GM12865 (cell line): ENCODE data around the gene HSPA5.
"Not testable (repeated sequence)": the region's sequence is repeated elsewhere in the genome, so short reads cannot be mapped to it uniquely, and the experiment has no call there.

Experiments
- DNase-seq: peaks from one replicate; pipeline ENCODE4 v3.0.0; 2010; ENCODE audit warnings: low read depth
- H3K4me3 ChIP-seq: 2 replicates; pipeline ENCODE4 v1.5.1; 2011; ENCODE audit warnings: mild to moderate bottlenecking, low read depth, low read length, control low read depth
- TF ChIP-seq, protein P1 (sequence below): IDR thresholded peaks from 2 replicates; pipeline ENCODE4 v1.5.1; 2011; ENCODE audit warnings: low read length, control low read depth, low read depth, inconsistent platforms; ENCODE audit not compliant: insufficient read depth; ENCODE audit errors: missing control alignments

The HSPA5 gene

DNA sequence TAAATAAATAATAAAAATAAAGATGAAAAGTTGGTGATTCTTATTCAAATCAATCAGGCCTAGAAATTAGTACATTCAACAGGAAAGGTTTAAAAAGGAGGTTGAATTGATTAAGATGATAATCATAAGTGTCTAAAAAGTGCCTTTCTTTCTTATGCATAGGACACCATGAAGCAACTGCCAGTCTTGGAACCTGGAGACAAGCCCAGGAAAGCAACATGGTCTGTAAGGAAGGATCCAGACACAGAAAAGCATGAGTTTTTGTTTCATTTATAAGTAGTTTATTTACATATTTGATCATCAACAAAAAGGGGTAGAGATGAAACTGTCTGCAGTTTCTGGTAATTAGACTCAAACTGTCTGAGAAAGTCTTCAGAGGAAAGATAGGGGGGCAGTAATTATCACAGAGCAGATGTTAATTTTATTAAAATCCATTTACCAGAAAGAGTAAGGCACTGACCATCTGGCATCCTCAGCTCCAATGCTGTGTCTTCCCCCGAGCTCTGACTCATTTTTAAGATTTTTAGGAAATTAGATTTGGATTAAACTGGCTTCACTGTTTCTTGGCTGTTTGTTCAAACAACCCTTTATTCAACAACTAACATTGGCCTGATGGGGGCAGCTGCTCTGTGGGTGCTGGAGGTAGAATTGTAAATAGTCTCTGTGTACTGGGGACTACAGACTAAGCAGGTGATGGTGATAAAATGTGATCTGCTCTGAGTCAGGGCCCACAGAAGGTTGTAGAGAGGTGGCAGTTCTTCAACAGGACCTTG, 38.1 kb downstream of the HSPA5 start:
- no peak for DNase-seq
- TF ChIP-seq, protein P1, sequence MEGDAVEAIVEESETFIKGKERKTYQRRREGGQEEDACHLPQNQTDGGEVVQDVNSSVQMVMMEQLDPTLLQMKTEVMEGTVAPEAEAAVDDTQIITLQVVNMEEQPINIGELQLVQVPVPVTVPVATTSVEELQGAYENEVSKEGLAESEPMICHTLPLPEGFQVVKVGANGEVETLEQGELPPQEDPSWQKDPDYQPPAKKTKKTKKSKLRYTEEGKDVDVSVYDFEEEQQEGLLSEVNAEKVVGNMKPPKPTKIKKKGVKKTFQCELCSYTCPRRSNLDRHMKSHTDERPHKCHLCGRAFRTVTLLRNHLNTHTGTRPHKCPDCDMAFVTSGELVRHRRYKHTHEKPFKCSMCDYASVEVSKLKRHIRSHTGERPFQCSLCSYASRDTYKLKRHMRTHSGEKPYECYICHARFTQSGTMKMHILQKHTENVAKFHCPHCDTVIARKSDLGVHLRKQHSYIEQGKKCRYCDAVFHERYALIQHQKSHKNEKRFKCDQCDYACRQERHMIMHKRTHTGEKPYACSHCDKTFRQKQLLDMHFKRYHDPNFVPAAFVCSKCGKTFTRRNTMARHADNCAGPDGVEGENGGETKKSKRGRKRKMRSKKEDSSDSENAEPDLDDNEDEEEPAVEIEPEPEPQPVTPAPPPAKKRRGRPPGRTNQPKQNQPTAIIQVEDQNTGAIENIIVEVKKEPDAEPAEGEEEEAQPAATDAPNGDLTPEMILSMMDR: no peak
- H3K4me3 ChIP-seq: no peak overlapping the region

DNA sequence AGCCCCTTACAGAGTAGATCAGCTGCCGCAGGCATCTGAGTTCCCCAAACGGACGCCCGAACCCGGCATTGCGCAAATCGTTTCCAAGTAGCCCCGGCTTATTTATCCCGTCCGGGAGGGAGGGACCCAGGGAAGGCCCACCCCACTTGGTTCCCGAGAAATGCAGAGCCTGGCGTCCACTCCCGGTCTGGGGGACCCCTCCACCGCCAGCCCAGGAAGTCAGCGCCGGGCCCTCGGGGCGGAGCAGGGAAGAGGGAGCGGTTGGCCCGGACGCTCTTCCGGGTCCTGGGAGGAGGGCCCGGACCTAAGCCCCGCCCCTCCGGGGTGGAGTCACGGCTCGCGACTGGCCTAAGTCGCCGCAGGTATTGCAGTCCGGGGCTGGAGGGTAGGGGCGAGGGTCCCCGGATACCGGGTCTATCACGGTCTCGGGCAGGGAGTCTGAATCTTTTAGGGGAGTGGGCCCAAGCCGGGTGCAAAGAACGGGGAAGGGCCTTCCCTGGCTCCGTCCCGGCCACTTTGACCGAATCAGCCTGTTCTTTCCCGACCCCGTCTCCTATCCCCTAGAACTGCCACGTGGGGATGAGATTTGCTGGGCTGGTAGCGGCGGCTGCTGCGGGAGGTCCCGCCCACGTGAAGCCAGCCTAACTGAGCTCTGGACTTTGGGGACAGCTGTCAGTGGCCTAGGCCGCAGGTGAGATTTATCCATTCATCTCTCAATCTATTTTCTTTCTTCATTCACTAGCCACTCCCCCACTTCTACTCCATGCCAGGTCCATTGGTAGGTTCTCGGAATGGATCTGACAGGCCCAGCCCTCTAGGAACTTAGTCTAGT, 40.7 kb downstream of the HSPA5 start, which contains the start of gene RABEPK:
RABEPK (plus strand) TSS at position 327 of the 832 bp plus-strand sequence. CDS start 2,472 bp downstream, outside the sequence.
- peak within 1 kb of the TSS; percentile 90 for H3K4me3 ChIP-seq
- DNase-seq: peak; percentile 95
- TF ChIP-seq, protein P1: no peak

DNA sequence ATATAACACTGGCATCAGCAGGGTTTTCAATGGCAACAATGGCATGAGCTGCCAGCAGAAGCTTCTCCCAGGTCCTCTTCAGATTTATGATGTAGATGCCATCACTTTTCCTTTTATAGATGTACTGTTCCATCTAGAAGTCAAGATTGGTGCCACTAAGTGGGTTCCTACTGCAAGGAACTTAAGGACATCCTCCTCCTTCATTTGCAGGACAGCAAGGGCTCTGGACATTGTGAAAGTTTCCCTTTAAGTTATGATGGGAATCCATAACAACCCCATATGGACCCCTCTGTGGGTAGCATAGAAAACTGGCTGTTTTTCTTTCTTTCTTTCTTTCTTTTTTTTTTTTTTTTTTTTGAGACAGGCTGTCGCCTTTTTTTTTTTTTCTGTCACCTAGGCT, 45.6 kb downstream of the HSPA5 start:
- not testable (repeated sequence) for H3K4me3 ChIP-seq, DNase-seq

DNA sequence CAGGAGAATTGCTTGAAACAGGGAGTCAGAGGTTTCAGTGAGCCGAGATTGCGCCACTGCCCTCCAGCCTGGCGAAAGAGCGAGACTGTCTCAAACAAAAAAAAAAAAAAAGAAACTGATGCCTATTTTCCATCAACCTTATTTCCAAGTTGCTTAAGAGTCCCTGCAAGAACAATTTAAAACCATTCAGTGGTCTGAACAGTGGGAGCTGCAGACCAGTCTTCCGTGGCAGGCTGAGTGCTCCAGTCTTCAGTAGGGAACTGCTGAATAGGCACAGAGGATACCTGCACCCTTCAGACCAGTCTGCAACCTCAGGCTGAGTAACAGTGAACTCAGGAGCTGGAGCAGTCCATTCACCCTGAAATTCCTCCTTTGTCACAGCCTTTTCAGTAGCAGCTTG, 46.7 kb downstream of the HSPA5 start:
- not testable (repeated sequence) for DNase-seq

DNA sequence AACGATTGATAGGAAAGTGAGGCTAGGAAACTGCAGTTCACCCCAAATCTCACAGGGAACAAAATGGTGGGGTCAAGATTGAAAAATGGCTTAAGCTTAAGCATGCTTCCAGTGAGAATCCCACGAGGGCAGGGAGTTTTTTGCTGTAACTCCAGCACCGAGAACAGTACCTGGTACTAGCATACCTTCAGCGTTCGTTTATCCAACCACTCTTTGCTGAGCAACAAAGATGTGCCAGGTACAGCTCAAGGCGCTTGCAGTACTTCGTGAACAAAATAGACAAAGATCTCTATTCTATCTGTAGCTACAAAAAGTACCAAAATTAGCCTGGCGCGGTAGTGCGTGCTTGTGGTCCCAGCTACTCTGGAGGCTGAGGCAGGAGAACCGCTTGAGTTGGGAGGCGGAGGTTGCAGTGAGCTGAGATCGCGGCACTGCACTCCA, 50.8 kb downstream of the HSPA5 start:
- peak overlapping the region; percentile 88 for H3K4me3 ChIP-seq
- peak; percentile 20 for DNase-seq
- TF ChIP-seq, protein P1: no peak

More for the DNA sequence above, 46.7 kb downstream of the HSPA5 start:
- H3K4me3 ChIP-seq: not testable (repeated sequence)

DNA sequence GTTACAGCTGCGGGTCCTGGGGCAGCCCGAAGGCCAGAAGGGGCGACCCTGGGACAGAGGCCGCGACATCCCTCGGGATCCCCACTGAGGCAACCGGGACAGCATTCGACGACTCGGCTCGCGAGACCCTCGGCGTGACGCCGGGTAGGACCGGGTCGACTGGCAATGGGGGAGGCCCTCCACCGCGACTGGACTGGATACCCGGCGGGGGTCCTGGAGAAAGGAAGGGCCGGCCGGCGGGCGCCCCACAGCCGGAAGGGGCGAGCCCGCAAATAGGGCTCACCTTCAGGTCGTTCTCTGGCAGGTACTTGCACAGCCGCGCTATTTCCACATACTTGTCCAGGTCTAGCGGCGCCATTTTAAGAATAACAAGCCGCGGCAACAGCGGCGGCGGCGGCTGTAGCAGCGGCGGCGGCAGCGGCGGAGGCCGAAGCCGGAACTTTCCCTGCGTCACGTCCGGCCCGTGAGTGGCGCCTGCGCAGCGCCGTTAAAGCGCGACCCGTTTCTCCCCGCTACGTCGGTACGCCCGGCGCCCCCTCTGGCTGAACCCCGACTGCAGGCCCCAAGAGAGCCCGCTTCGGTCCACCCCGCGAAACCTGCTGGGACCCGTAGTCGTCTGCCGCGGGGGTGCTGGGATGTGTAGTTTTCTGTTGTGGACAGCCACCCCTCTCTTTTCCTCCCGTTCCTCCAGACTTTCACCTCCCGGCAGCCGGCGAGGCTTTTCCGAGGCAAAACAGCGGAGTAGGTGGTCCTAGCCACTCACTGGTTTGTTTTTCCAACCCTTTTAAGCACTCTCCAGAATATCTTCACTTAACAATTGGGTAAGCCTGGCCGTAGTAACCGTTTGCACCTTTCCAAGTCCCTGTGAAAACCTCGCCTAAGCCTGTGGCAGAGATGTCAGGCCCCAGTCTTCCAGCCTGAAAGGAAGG, 51.5 kb downstream of the HSPA5 start, which contains the start of gene PPP6C:
PPP6C (minus strand) TSS at position 443 of the 929 bp plus-strand sequence; CDS start at position 358, 85 bp downstream.
- TF ChIP-seq, protein P1: peak; percentile 78
- H3K4me3 ChIP-seq: peak within 1 kb of the TSS; percentile 95
- peak; percentile 98 for DNase-seq

DNA sequence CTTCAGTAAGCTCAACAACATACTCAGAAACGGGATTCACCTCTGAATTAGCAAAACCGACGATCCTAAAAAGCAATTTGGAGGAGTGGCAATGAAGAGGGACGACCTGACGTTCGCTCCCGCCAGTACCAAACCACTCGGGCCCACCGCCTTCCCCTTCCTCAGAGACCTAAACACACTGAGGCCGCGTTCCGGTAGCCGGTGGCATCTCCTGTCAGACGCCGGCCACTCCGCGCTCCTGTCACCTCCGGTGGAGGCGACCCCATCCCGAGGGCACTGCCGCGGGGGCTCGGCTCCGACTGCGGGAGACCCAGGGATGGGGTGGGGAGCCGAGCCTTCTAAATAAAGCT, 52.2 kb downstream of the HSPA5 start:
- TF ChIP-seq, protein P1: no peak
- peak; percentile 34 for DNase-seq
- peak overlapping the region; percentile 95 for H3K4me3 ChIP-seq
